Ovary (tissue), 10 donors: ENCODE results near the gene RING1. TPM values are rescaled to one million over a fixed set of nuclear protein-coding genes. Genes with fewer than 3 reads are reported as not detected.

Source experiments
- DNase-seq, 5 donors: peaks; one replicate each; pipeline ENCODE4 v3.0.0-alpha.2; 2019 to 2020
- H3K27ac ChIP-seq, 2 donors: fragments of 200-600 bp; one replicate each; pipeline versions ENCODE4 v1.5.1 to v1.8.0; 2019 to 2022
- H3K27me3 ChIP-seq: fragments of 200-600 bp; one replicate; pipeline ENCODE4 v1.8.0; 2022
- H3K36me3 ChIP-seq: fragments of 200-600 bp; sonication (generic); one replicate; pipeline ENCODE4 v1.5.1; 2019
- H3K4me1 ChIP-seq: one replicate; pipeline ENCODE4 v1.8.1; 2013; ENCODE audit warnings: mild to moderate bottlenecking, moderate library complexity; ENCODE audit not compliant: insufficient read depth
- H3K4me3 ChIP-seq: fragments of 200-600 bp; sonication (generic); one replicate; pipeline ENCODE4 v1.5.1; 2017
- H3K9me3 ChIP-seq, 2 donors: fragments of 200-600 bp in 1 of 2; sonication (generic) in 1 of 2; one replicate each; pipeline versions ENCODE4 v1.5.1 to v1.8.1; 2013 to 2019; ENCODE audit warnings: mild to moderate bottlenecking in 1 of 2, moderate library complexity in 1 of 2
- CTCF ChIP-seq, 3 donors: fragments of 450-650 bp in 2 of 3; fragments of 200-600 bp in 1 of 3; IDR thresholded peaks; one replicate each; pipeline versions ENCODE4 v1.5.1 to v1.8.0; 2016 to 2022; ENCODE audit warnings: antibody characterized with exemption in 3 of 3, mild to moderate bottlenecking in 1 of 3
- EP300 ChIP-seq: sonication (generic); formaldehyde crosslinking; IDR thresholded peaks from one replicate; pipeline ENCODE4 v1.6.1; 2017; ENCODE audit warnings: antibody characterized with exemption
- POLR2A ChIP-seq: fragments of 450-650 bp; IDR thresholded peaks from one replicate; pipeline ENCODE4 v1.6.1; 2017; ENCODE audit warnings: antibody characterized with exemption, mild to moderate bottlenecking, moderate library complexity
- WGBS, 3 donors: extraction: QIAGEN DNeasy Blood & Tissue Kit in 1 of 3; methylation state at CpG; one replicate each; pipeline versions ENCODE4 v1.1.5 to v1.1.7; 2013 to 2017; 5-methylcytosine and 5-hydroxymethylcytosine counted together
- intact Hi-C, 4 donors: fragments of 100-400 bp; cut with DNase I; formaldehyde crosslinking; loops; one replicate each; pipeline versions ENCODE4 v1.11.0 to v1.15.1; 2022 to 2023
- long read RNA-seq, 3 donors: library from polyadenylated mRNA in 2 of 3; unstranded in 2 of 3; transcript quantifications; one replicate each; pipeline ENCODE4 v2.0.0 and lab custom pipeline, GENCODE V29; 2021 to 2026
- polyA plus RNA-seq, 2 donors: library from polyadenylated mRNA; stranded (reverse); fragments of 200-250 nt in 1 of 2; fragments of 350-450 nt in 1 of 2; fragmentation: Illumina TruSeq in 1 of 2; extraction: RNeasy Lipid Tissue Mini Kit (QIAGEN cat#74804) in 1 of 2; gene quantifications; one replicate each; pipeline ENCODE4 v1.2.3, GENCODE V29; 2013 to 2014
- total RNA-seq, 7 donors: library from RNA; depleted of rRNA in 2 of 7; stranded (reverse); fragments of >200 nt in 2 of 7; fragmentation: NEBNext Ultra II Directional in 3 of 7; extraction: Animal tissue kit (Norgen Biotek cat#: 25700) in 3 of 7; gene quantifications; one replicate each; pipeline versions ENCODE4 v1.1.0 to v1.2.4, GENCODE V29; 2016 to 2023
- donor health status: DM: no; HTN: no; CAD: no; lungs with moderate emphysema.
- donor health status: DM: no; HTN: no; CAD: no.
- donor health status: Bipolar disorder and iron deficiency.
- donor health status: DM: yes; HTN: yes; CAD: no.
- donor health status: DM: no; HTN: no; CAD: no.
- donor health status: DM: yes; HTN: yes; CAD: no.

RING1 gene
- total RNA-seq (10 to 100 TPM; 20.7 to 70.6 (median 52.3) TPM), polyA plus RNA-seq (10 to 100 TPM; 37.3 to 51.7 TPM)
- long read RNA-seq, donor 1, partial matches to known transcripts = 35 of 36 reads
- long read RNA-seq, donor 1, other reads (novel, unspliced or antisense) = 0 of 36 reads
- long read RNA-seq, donor 2, transcript RING1-201 (7 exons, 1,752 nt) = major isoform, 13 of 13 reads
- long read RNA-seq, donor 2, partial matches to known transcripts = 0 of 13 reads
- long read RNA-seq, donor 2, other reads (novel, unspliced or antisense) = 0 of 13 reads
- long read RNA-seq, donor 3, transcript RING1-201 (7 exons, 1,752 nt) = major isoform, 8 of 21 reads
- long read RNA-seq, donor 3, partial matches to known transcripts = 10 of 21 reads
- long read RNA-seq, donor 3, other reads (novel, unspliced or antisense) = 3 of 21 reads

DNA sequence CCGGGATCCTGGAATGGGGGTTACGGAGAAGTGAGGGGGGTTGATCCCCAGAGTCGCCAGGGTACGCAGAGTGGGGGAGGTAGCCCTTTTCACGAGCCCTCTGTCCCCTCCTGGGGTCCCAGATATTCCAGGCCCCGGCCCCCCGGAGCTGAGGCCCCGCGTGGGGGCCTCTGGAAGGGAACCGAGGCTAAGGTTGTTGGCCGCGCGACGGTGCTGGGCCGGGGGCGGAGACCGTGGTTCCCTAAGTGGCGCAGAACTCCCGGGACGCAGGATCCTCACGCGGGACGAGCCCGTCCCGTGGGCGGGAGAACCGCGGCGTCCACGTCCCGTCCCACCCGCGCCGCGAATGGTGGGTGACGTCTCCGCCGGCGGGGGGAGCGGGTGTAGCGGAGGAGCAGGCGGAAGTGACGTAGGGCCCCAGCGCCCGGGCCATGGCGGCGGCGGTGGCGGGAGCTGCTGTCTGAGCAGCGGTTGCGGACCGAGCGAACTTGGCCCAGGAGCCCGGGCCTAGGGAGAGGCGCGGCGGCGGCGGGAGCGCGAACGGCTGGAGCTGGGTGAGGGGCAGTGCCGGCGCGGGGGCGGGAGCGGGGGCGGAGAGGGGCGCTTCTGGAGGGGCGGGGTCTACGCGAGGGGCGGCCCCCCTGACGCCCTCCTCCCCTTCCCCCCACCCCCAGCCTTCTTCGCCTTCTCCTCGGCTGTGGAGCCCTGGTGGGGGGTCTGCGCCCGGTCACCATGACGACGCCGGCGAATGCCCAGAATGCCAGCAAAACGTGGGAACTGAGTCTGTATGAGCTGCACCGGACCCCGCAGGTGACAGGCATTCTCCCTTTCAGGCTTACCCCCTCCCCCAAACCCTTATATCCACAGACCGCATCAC lies at the start of gene RING1:
Gene RING1, plus strand, starts transcription at position 410 of the 877 bp plus-strand sequence. Its CDS starts 323 bp downstream, at position 733.
- Histone ChIP-seq H3K36me3 (no peaks in the 10 kb centered on the region), H3K27ac (peak within 1 kb of the TSS; percentile 88 to 98), H3K4me1 (peaks cover 26% of the 10 kb centered on the region), H3K4me3 (peak within 1 kb of the TSS; percentile 74), H3K27me3 (no peaks in the 10 kb centered on the region), H3K9me3 (no peaks in the 10 kb centered on the region)
- intact Hi-C loops = no loop called here
- peak; percentile 88 to 94 (median 93) for DNase-seq
- no peak for TF ChIP-seq EP300
- peak in 2 of 3 donors; percentile 20 to 43 for TF ChIP-seq CTCF (IDR thresholded peaks at IDR 0.05)
- TF ChIP-seq POLR2A = peak; percentile 100
- 0 to 1% (median 1%) methylated on average over 66 to 85 of the region's 86 CpGs for WGBS, 3 donors

DNA sequence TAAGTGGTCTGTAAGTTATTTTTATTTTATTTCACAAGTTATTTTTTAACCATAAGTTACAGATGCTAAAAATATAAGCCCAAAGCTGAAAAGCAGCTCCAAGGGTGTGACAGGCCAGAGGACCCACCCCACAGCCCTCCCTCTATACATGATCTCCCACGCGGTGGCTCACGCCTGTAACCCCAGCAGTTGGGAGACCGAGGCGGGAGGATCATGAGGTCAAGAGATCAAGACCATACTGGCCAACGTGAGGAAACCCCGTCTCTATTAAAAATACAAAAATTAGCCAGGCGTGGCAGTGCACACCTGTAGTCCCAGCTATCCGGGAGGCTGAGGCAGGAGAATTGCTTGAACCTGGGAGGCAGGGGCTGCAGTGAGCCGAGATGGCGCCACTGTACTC lies 48.2 kb upstream of the RING1 start:
- Histone ChIP-seq H3K27ac (no peak overlapping the region), H3K9me3 (no peaks in the 10 kb centered on the region), H3K4me1 (no peaks in the 10 kb centered on the region), H3K36me3 (no peaks in the 10 kb centered on the region), H3K4me3 (no peak overlapping the region), H3K27me3 (no peaks in the 10 kb centered on the region)
- intact Hi-C loops = loop anchor here in 3 of 4 donors (2.0 to 5.0 kb wide), 2 partner anchors 87 to 89 kb away; no protein-coding TSS in a partner anchor
- DNase-seq = no peak
- 75 to 83% (median 76%) methylated on average over 11 of the region's 11 CpGs for WGBS, 3 donors
- TF ChIP-seq POLR2A (no peak), CTCF (IDR thresholded peaks at IDR 0.05) (no peak), EP300 (no peak)

GRCh38 chr6:33160728-33161344 lies 47.5 kb upstream of the RING1 start:
- H3K36me3 ChIP-seq = no peaks in the 10 kb centered on the region
- no peak for TF ChIP-seq POLR2A
- no peak for TF ChIP-seq CTCF (IDR thresholded peaks at IDR 0.05)
- no peak for TF ChIP-seq EP300
- no peaks in the 10 kb centered on the region for H3K9me3 ChIP-seq
- H3K4me1 ChIP-seq = no peaks in the 10 kb centered on the region
- 31 to 34% (median 32%) methylated on average over 13 of the region's 13 CpGs for WGBS, 3 donors
- no peak overlapping the region for H3K4me3 ChIP-seq
- no peaks in the 10 kb centered on the region for H3K27me3 ChIP-seq
- intact Hi-C loops = loop anchor here in 3 of 4 donors (2.0 to 5.0 kb wide), 2 partner anchors 86 to 88 kb away; no protein-coding TSS in a partner anchor
- H3K27ac ChIP-seq = no peak overlapping the region
- peak in 1 of 5 donors; percentile 18 for DNase-seq
